Measurements from ENCODE around the gene ZNF407. TPM values are rescaled to one million over a fixed set of nuclear protein-coding genes. Genes with fewer than 3 reads are reported as not detected.

ZNF407 gene
- total RNA-seq, 1 experiment from 2014 or later = 4.4 TPM

- no peaks in the 10 kb centered on the region for H3K27me3 ChIP-seq
- H3K36me3 ChIP-seq = no peaks in the 10 kb centered on the region
- no peak for DNase-seq
- no peak overlapping the region for H3K4me3 ChIP-seq
- H3K9me3 ChIP-seq = no peaks in the 10 kb centered on the region
Measured at GRCh38 chr18:74611765-74612164, 14.1 kb downstream of the ZNF407 start.

- no peaks in the 10 kb centered on the region for H3K9me3 ChIP-seq
- no peak for DNase-seq
- no peak overlapping the region for H3K4me3 ChIP-seq
- H3K36me3 ChIP-seq = no peaks in the 10 kb centered on the region
- no peaks in the 10 kb centered on the region for H3K27me3 ChIP-seq
Measured at GRCh38 chr18:74613381-74613780, 15.7 kb downstream of the ZNF407 start.

- no peak for DNase-seq
- H3K27me3 ChIP-seq = no peaks in the 10 kb centered on the region
- H3K9me3 ChIP-seq = no peaks in the 10 kb centered on the region
- no peak overlapping the region for H3K4me3 ChIP-seq
- H3K36me3 ChIP-seq = no peaks in the 10 kb centered on the region
Measured at GRCh38 chr18:74616494-74616893, 18.8 kb downstream of the ZNF407 start.

GRCh38 chr18:74617486-74617885 is 19.8 kb downstream of the ZNF407 start:
- DNase-seq = no peak
- Histone ChIP-seq H3K4me3 (no peak overlapping the region), H3K36me3 (no peaks in the 10 kb centered on the region), H3K27me3 (no peaks in the 10 kb centered on the region), H3K9me3 (no peaks in the 10 kb centered on the region)

- H3K9me3 ChIP-seq = no peaks in the 10 kb centered on the region
- DNase-seq = no peak
- no peaks in the 10 kb centered on the region for H3K27me3 ChIP-seq
- H3K36me3 ChIP-seq = no peaks in the 10 kb centered on the region
- H3K4me3 ChIP-seq = no peak overlapping the region
Measured at GRCh38 chr18:74622072-74622471, 24.4 kb downstream of the ZNF407 start.

GRCh38 chr18:74623047-74623816 is 25.6 kb downstream of the ZNF407 start:
- Histone ChIP-seq H3K27me3 (no peaks in the 10 kb centered on the region), H3K9me3 (no peaks in the 10 kb centered on the region), H3K4me3 (no peak overlapping the region), H3K36me3 (no peaks in the 10 kb centered on the region)
- DNase-seq = no peak

GRCh38 chr18:74624466-74624865 is 26.8 kb downstream of the ZNF407 start:
- Histone ChIP-seq H3K9me3 (no peaks in the 10 kb centered on the region), H3K27me3 (no peaks in the 10 kb centered on the region), H3K4me3 (no peak overlapping the region), H3K36me3 (no peaks in the 10 kb centered on the region)
- no peak for DNase-seq

- no peak overlapping the region for H3K4me3 ChIP-seq
- H3K27me3 ChIP-seq = no peaks in the 10 kb centered on the region
- no peaks in the 10 kb centered on the region for H3K36me3 ChIP-seq
- no peak for DNase-seq
- H3K9me3 ChIP-seq = no peaks in the 10 kb centered on the region
Measured at GRCh38 chr18:74625157-74625556, 27.5 kb downstream of the ZNF407 start.

- DNase-seq = no peak
Measured at GRCh38 chr18:74626049-74626874, 28.6 kb downstream of the ZNF407 start.

GRCh38 chr18:74630804-74631203 is 33.1 kb downstream of the ZNF407 start:
- Histone ChIP-seq H3K36me3 (peaks cover 6% of the 10 kb centered on the region; the same call in 1 of the 2 replicates), H3K9me3 (no peaks in the 10 kb centered on the region), H3K27me3 (no peaks in the 10 kb centered on the region), H3K4me3 (no peak overlapping the region)
- DNase-seq = no peak

More at GRCh38 chr18:74626049-74626874, 28.6 kb downstream of the ZNF407 start:
- H3K4me3 ChIP-seq = no peak overlapping the region
- H3K9me3 ChIP-seq = no peaks in the 10 kb centered on the region
- no peaks in the 10 kb centered on the region for H3K36me3 ChIP-seq
- no peaks in the 10 kb centered on the region for H3K27me3 ChIP-seq

GRCh38 chr18:74631212-74631611 is 33.5 kb downstream of the ZNF407 start:
- no peak for DNase-seq
- Histone ChIP-seq H3K9me3 (no peaks in the 10 kb centered on the region), H3K4me3 (no peak overlapping the region), H3K36me3 (peaks cover 6% of the 10 kb centered on the region; the same call in 1 of the 2 replicates), H3K27me3 (no peaks in the 10 kb centered on the region)

- no peak overlapping the region for H3K4me3 ChIP-seq
- no peaks in the 10 kb centered on the region for H3K27me3 ChIP-seq
- no peaks in the 10 kb centered on the region for H3K9me3 ChIP-seq
- peaks cover 6% of the 10 kb centered on the region; the same call in 1 of the 2 replicates for H3K36me3 ChIP-seq
- no peak for DNase-seq
Measured at GRCh38 chr18:74631623-74632350, 34.1 kb downstream of the ZNF407 start.

GRCh38 chr18:74632351-74632679 is 34.6 kb downstream of the ZNF407 start:
- H3K4me3 ChIP-seq = no peak overlapping the region
- no peak for DNase-seq
- peaks cover 6% of the 10 kb centered on the region; the same call in 1 of the 2 replicates for H3K36me3 ChIP-seq
- H3K27me3 ChIP-seq = no peaks in the 10 kb centered on the region
- no peaks in the 10 kb centered on the region for H3K9me3 ChIP-seq

- Histone ChIP-seq H3K9me3 (no peaks in the 10 kb centered on the region), H3K27me3 (no peaks in the 10 kb centered on the region), H3K4me3 (no peak overlapping the region), H3K36me3 (peaks cover 6% of the 10 kb centered on the region; the same call in 1 of the 2 replicates)
- DNase-seq = no peak
Measured at GRCh38 chr18:74632856-74633255, 35.2 kb downstream of the ZNF407 start.

- H3K36me3 ChIP-seq = peaks cover 9% of the 10 kb centered on the region; the same call in 1 of the 2 replicates
- H3K9me3 ChIP-seq = no peaks in the 10 kb centered on the region
- no peaks in the 10 kb centered on the region for H3K27me3 ChIP-seq
- no peak overlapping the region for H3K4me3 ChIP-seq
- no peak for DNase-seq
Measured at GRCh38 chr18:74633652-74634352, 36.1 kb downstream of the ZNF407 start.

GRCh38 chr18:74635224-74635975 is 37.7 kb downstream of the ZNF407 start:
- DNase-seq = no peak

More at GRCh38 chr18:74635224-74635975, 37.7 kb downstream of the ZNF407 start:
- Histone ChIP-seq H3K9me3 (no peaks in the 10 kb centered on the region), H3K36me3 (peaks cover 9% of the 10 kb centered on the region; the same call in 1 of the 2 replicates), H3K4me3 (no peak overlapping the region), H3K27me3 (no peaks in the 10 kb centered on the region)
